ENCODE results near the gene PCDHB10. TPM values are rescaled to one million over a fixed set of nuclear protein-coding genes. Genes with fewer than 3 reads are reported as not detected.

PCDHB10 gene
- not detected in 5 replicates for total RNA-seq (2022; extraction: Qiagen RNA extraction)

GRCh38 chr5:141192110-141192725, at the start of gene PCDHB10:
TSS of gene PCDHB10 (plus strand) at chr5:141192353. CDS start at chr5:141192553, 200 bp downstream.

GRCh38 chr5:141149812-141150211, 42.3 kb upstream of the PCDHB10 start, which contains the start of gene PCDHB6:
TSS of gene PCDHB6 (plus strand) at chr5:141150057. CDS start at chr5:141150258, 201 bp downstream.

GRCh38 chr5:141172381-141173204, 19.6 kb upstream of the PCDHB10 start, which contains the start of gene PCDHB7:
TSS of gene PCDHB7 (plus strand) at chr5:141172644. CDS start at chr5:141172836, 192 bp downstream.

GRCh38 chr5:141177577-141178191, 14.5 kb upstream of the PCDHB10 start, which contains the start of gene PCDHB8:
TSS of gene PCDHB8 (plus strand) at chr5:141177790. CDS start at chr5:141178035, 245 bp downstream.

GRCh38 chr5:141182248-141182647, 9.9 kb upstream of the PCDHB10 start, which contains the start of gene PCDHB16:
TSS of gene PCDHB16 (plus strand) at chr5:141182387. CDS start at chr5:141182560, 173 bp downstream.

GRCh38 chr5:141186897-141187512, 5.1 kb upstream of the PCDHB10 start, which contains the start of gene PCDHB9:
TSS of gene PCDHB9 (plus strand) at chr5:141187161. CDS start at chr5:141187319, 158 bp downstream.

GRCh38 chr5:141199359-141200235, 7.4 kb downstream of the PCDHB10 start, which contains the start of gene PCDHB11:
TSS of gene PCDHB11 (plus strand) at chr5:141199627. CDS start at chr5:141199775, 148 bp downstream.

GRCh38 chr5:141208478-141208877, 16.3 kb downstream of the PCDHB10 start, which contains the start of gene PCDHB12:
TSS of gene PCDHB12 (plus strand) at chr5:141208719. CDS start at chr5:141208908, 189 bp downstream.

GRCh38 chr5:141213656-141214339, 21.6 kb downstream of the PCDHB10 start, which contains the start of gene PCDHB13:
TSS of gene PCDHB13 (plus strand) at chr5:141213919. CDS start at chr5:141214124, 205 bp downstream.

GRCh38 chr5:141223112-141223783, 31.1 kb downstream of the PCDHB10 start, which contains the start of gene PCDHB14:
TSS of gene PCDHB14 (plus strand) at chr5:141223343. CDS start at chr5:141223506, 163 bp downstream.

Other genes with a start within 250 kb of the PCDHB10 start
- gene PCDHAC2, start 225.9 kb upstream of the PCDHB10 start, total RNA-seq (2022; extraction: Qiagen RNA extraction): 3.5 to 4.8 TPM (median 3.9 TPM) in 5 replicates
- gene PCDHB1, start 141.0 kb upstream of the PCDHB10 start, total RNA-seq (2022; extraction: Qiagen RNA extraction): not detected in 5 replicates
- 3.3 to 13.0 TPM (median 3.7 TPM) in 5 replicates for gene PCDHB2, start 97.7 kb upstream of the PCDHB10 start, total RNA-seq (2022; extraction: Qiagen RNA extraction)
- gene PCDHB3, start 91.9 kb upstream of the PCDHB10 start, total RNA-seq (2022; extraction: Qiagen RNA extraction): 8.7 TPM in 1 of 5 replicates, not detected in the others
- gene PCDHB4, start 70.5 kb upstream of the PCDHB10 start, total RNA-seq (2022; extraction: Qiagen RNA extraction): 0.07 to 0.13 TPM (median 0.09 TPM) in 4 of 5 replicates, not detected in the other
- gene PCDHB5, start 57.1 kb upstream of the PCDHB10 start, total RNA-seq (2022; extraction: Qiagen RNA extraction): 1.2 to 1.6 TPM (median 1.3 TPM) in 5 replicates
- gene PCDHB6, start 42.3 kb upstream of the PCDHB10 start, total RNA-seq (2022; extraction: Qiagen RNA extraction): 0.79 to 1.1 TPM (median 0.90 TPM) in 5 replicates
- gene PCDHB7, start 19.7 kb upstream of the PCDHB10 start, total RNA-seq (2022; extraction: Qiagen RNA extraction): 0.05 TPM in 1 of 5 replicates, not detected in the others
- 0.19 to 0.42 TPM (median 0.22 TPM) in 5 replicates for gene PCDHB8, start 14.6 kb upstream of the PCDHB10 start, total RNA-seq (2022; extraction: Qiagen RNA extraction)
- gene PCDHB16, start 10.0 kb upstream of the PCDHB10 start, total RNA-seq (2022; extraction: Qiagen RNA extraction): 0.05 to 0.08 TPM (median 0.05 TPM) in 4 of 5 replicates, not detected in the other
- 0.03 to 0.26 TPM (median 0.05 TPM) in 3 of 5 replicates, not detected in the others for gene PCDHB9, start 5.2 kb upstream of the PCDHB10 start, total RNA-seq (2022; extraction: Qiagen RNA extraction)
- 0.05 to 0.08 TPM (median 0.08 TPM) in 4 of 5 replicates, not detected in the other for gene PCDHB11, start 7.3 kb downstream of the PCDHB10 start, total RNA-seq (2022; extraction: Qiagen RNA extraction)
- gene PCDHB12, start 16.4 kb downstream of the PCDHB10 start, total RNA-seq (2022; extraction: Qiagen RNA extraction): 0.06 TPM in 1 of 5 replicates, not detected in the others
- 0.04 to 0.12 TPM (median 0.05 TPM) in 5 replicates for gene PCDHB13, start 21.6 kb downstream of the PCDHB10 start, total RNA-seq (2022; extraction: Qiagen RNA extraction)
- 0.05 to 0.21 TPM (median 0.14 TPM) in 5 replicates for gene PCDHB14, start 31.0 kb downstream of the PCDHB10 start, total RNA-seq (2022; extraction: Qiagen RNA extraction)
- gene PCDHB15, start 53.0 kb downstream of the PCDHB10 start, total RNA-seq (2022; extraction: Qiagen RNA extraction): 0.06 to 0.11 TPM (median 0.10 TPM) in 3 of 5 replicates, not detected in the others
- gene SLC25A2, start 111.7 kb downstream of the PCDHB10 start, total RNA-seq (2022; extraction: Qiagen RNA extraction): not detected in 5 replicates
- 60.0 to 73.5 TPM (median 68.7 TPM) in 5 replicates for gene TAF7, start 128.4 kb downstream of the PCDHB10 start, total RNA-seq (2022; extraction: Qiagen RNA extraction)
- 0.24 to 0.29 TPM (median 0.26 TPM) in 5 replicates for gene PCDHGA1, start 138.2 kb downstream of the PCDHB10 start, total RNA-seq (2022; extraction: Qiagen RNA extraction)
- 0.42 to 0.91 TPM (median 0.68 TPM) in 5 replicates for gene PCDHGA2, start 146.4 kb downstream of the PCDHB10 start, total RNA-seq (2022; extraction: Qiagen RNA extraction)
- gene PCDHGA3, start 151.5 kb downstream of the PCDHB10 start, total RNA-seq (2022; extraction: Qiagen RNA extraction): not detected in 5 replicates
- 1.3 to 2.0 TPM (median 1.9 TPM) in 5 replicates for gene PCDHGB1, start 157.7 kb downstream of the PCDHB10 start, total RNA-seq (2022; extraction: Qiagen RNA extraction)
- gene PCDHGA4, start 162.7 kb downstream of the PCDHB10 start, total RNA-seq (2022; extraction: Qiagen RNA extraction): 0.07 to 0.22 TPM (median 0.12 TPM) in 5 replicates
- gene PCDHGB2, start 167.6 kb downstream of the PCDHB10 start, total RNA-seq (2022; extraction: Qiagen RNA extraction): 0.06 to 0.11 TPM (median 0.07 TPM) in 4 of 5 replicates, not detected in the other
- 0.09 to 0.17 TPM (median 0.14 TPM) in 5 replicates for gene PCDHGA5, start 171.8 kb downstream of the PCDHB10 start, total RNA-seq (2022; extraction: Qiagen RNA extraction)
- 0.10 to 0.31 TPM (median 0.21 TPM) in 5 replicates for gene PCDHGB3, start 177.9 kb downstream of the PCDHB10 start, total RNA-seq (2022; extraction: Qiagen RNA extraction)
- gene PCDHGA6, start 181.5 kb downstream of the PCDHB10 start, total RNA-seq (2022; extraction: Qiagen RNA extraction): 0.13 to 0.27 TPM (median 0.21 TPM) in 5 replicates
- 0.69 to 1.1 TPM (median 0.90 TPM) in 5 replicates for gene PCDHGA7, start 190.4 kb downstream of the PCDHB10 start, total RNA-seq (2022; extraction: Qiagen RNA extraction)
- 0.55 to 1.0 TPM (median 0.97 TPM) in 5 replicates for gene PCDHGB4, start 195.3 kb downstream of the PCDHB10 start, total RNA-seq (2022; extraction: Qiagen RNA extraction)
- 0.02 to 0.06 TPM (median 0.06 TPM) in 3 of 5 replicates, not detected in the others for gene PCDHGA8, start 200.3 kb downstream of the PCDHB10 start, total RNA-seq (2022; extraction: Qiagen RNA extraction)
- 1.6 to 2.6 TPM (median 2.2 TPM) in 5 replicates for gene PCDHGB5, start 205.6 kb downstream of the PCDHB10 start, total RNA-seq (2022; extraction: Qiagen RNA extraction)
- 0.06 to 0.08 TPM (median 0.06 TPM) in 3 of 5 replicates, not detected in the others for gene PCDHGA9, start 210.4 kb downstream of the PCDHB10 start, total RNA-seq (2022; extraction: Qiagen RNA extraction)
- 0.08 to 0.13 TPM (median 0.12 TPM) in 5 replicates for gene PCDHGB6, start 215.7 kb downstream of the PCDHB10 start, total RNA-seq (2022; extraction: Qiagen RNA extraction)
- gene PCDHGA10, start 220.6 kb downstream of the PCDHB10 start, total RNA-seq (2022; extraction: Qiagen RNA extraction): 0.02 to 0.03 TPM in 2 of 5 replicates, not detected in the others
- gene PCDHGB7, start 225.3 kb downstream of the PCDHB10 start, total RNA-seq (2022; extraction: Qiagen RNA extraction): 0.05 to 0.10 TPM (median 0.07 TPM) in 3 of 5 replicates, not detected in the others
- gene PCDHGA11, start 228.7 kb downstream of the PCDHB10 start, total RNA-seq (2022; extraction: Qiagen RNA extraction): 0.04 to 0.06 TPM (median 0.05 TPM) in 3 of 5 replicates, not detected in the others
- 0.02 TPM in 1 of 5 replicates, not detected in the others for gene PCDHGA12, start 238.2 kb downstream of the PCDHB10 start, total RNA-seq (2022; extraction: Qiagen RNA extraction)